ENCODE measurements around the gene EPB41L4A.

Gene EPB41L4A

GRCh38 chr5:112350626-112351025 is 68.5 kb downstream of the EPB41L4A start:
- no peak for DNase-seq

- DNase-seq = no peak
These were observed 69.7 kb downstream of the EPB41L4A start for GRCh38 chr5:112349371-112349770.

- DNase-seq = no peak
These were observed 70.2 kb downstream of the EPB41L4A start for GRCh38 chr5:112348915-112349314.

GRCh38 chr5:112348387-112348786 is 70.7 kb downstream of the EPB41L4A start:
- DNase-seq = no peak

GRCh38 chr5:112346411-112347044 is 72.5 kb downstream of the EPB41L4A start:
- DNase-seq = no peak

- no peak for DNase-seq
These were observed 74.5 kb downstream of the EPB41L4A start for GRCh38 chr5:112344540-112344939.

GRCh38 chr5:112342389-112342788 is 76.7 kb downstream of the EPB41L4A start:
- no peak for DNase-seq

- DNase-seq = no peak
These were observed 79.3 kb downstream of the EPB41L4A start for GRCh38 chr5:112339761-112340160.

- no peak for DNase-seq
These were observed 80.3 kb downstream of the EPB41L4A start for GRCh38 chr5:112338681-112339337.

- DNase-seq = no peak
These were observed 85.7 kb downstream of the EPB41L4A start for GRCh38 chr5:112333331-112333781.

- DNase-seq = no peak
These were observed 87.2 kb downstream of the EPB41L4A start for GRCh38 chr5:112331892-112332291.

GRCh38 chr5:112329419-112330090 is 89.5 kb downstream of the EPB41L4A start:
- no peak for DNase-seq

GRCh38 chr5:112323166-112323565 is 95.9 kb downstream of the EPB41L4A start:
- DNase-seq = no peak

GRCh38 chr5:112320408-112320807 is 98.7 kb downstream of the EPB41L4A start:
- no peak for DNase-seq

- DNase-seq = no peak
These were observed 100.7 kb downstream of the EPB41L4A start for GRCh38 chr5:112318346-112318745.

- DNase-seq = no peak
These were observed 101.2 kb downstream of the EPB41L4A start for GRCh38 chr5:112317866-112318265.

GRCh38 chr5:112316731-112317130 is 102.3 kb downstream of the EPB41L4A start:
- DNase-seq = no peak

GRCh38 chr5:112316006-112316405 is 103.1 kb downstream of the EPB41L4A start:
- no peak for DNase-seq

- DNase-seq = no peak
These were observed 106.5 kb downstream of the EPB41L4A start for GRCh38 chr5:112312295-112313275.

GRCh38 chr5:112310746-112311145 is 108.3 kb downstream of the EPB41L4A start:
- DNase-seq = no peak

- DNase-seq = no peak
These were observed 110.5 kb downstream of the EPB41L4A start for GRCh38 chr5:112308608-112309007.

- DNase-seq = no peak
These were observed 112.1 kb downstream of the EPB41L4A start for GRCh38 chr5:112306956-112307355.

- no peak for DNase-seq
These were observed 114.3 kb downstream of the EPB41L4A start for GRCh38 chr5:112304743-112305142.
